ENCODE measurements around the gene PPARG. TPM values are rescaled to one million over a fixed set of nuclear protein-coding genes. Genes with fewer than 3 reads are reported as not detected.

The PPARG gene
- total RNA-seq, 1 experiment from 2014 or later: 61.5 TPM

DNA sequence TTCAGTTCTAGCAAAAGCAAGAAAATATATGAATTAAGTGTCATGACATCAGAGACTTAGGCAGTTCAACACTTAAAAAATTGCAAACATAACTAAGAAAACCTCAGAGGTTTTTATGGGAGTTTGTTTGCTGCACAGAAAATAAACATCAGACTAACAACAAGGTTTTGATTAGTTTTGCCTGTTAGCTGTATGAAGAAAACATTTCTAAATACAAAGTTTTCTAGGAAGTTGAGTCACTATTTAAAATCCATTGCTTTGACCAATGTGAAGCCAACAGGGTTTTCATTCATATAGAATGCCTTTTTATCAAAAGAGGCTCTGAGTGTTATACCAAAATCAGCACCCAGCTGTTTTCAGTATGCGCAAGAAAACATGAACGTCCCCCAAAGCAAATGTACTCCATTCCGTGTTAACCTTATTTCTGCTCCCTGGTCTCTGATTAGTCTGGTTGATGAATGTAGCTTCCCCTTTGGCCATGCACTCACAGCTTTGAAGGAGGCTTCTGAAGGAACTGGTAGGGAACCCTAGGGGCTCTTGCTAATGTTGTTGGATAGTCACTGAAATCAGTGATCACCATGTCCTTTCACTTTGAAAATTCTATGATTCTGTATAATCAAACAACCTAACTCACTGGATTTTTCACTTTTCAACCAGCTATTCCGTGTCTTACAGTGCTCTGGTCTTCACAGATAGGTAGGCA lies 105.8 kb downstream of the PPARG start:
- peak overlapping the region; percentile 59 for H3K27ac ChIP-seq
- H3K36me3 ChIP-seq (ENCODE audit: low read depth): peaks cover 64% of the 10 kb centered on the region
- DNase-seq: no peak
- peaks cover 32% of the 10 kb centered on the region for H3K4me1 ChIP-seq (replicated peaks; ENCODE audit: insufficient read depth)
- no peaks in the 10 kb centered on the region for H3K9me2 ChIP-seq (ENCODE audit: insufficient read depth)
- no peak overlapping the region for H3K4me3 ChIP-seq
- peaks cover 10% of the 10 kb centered on the region; the same call in 1 of the 2 replicates for H3K79me2 ChIP-seq (ENCODE audit: low read depth)
- peaks cover 68% of the 10 kb centered on the region for H3F3A ChIP-seq (ENCODE audit: insufficient read depth, low read depth)
- ChIA-PET CTCF (no interaction called here), POLR2A (ENCODE audit: unreplicated experiment) (no interaction called here)
- intact Hi-C loops (cut with micrococcal nuclease; ENCODE audit: unreplicated experiment): no loop called here
- H3K9me3 ChIP-seq (ENCODE audit: insufficient read depth, low read depth): no peaks in the 10 kb centered on the region
- H4K20me1 ChIP-seq (ENCODE audit: insufficient read depth): no peaks in the 10 kb centered on the region
- no peak overlapping the region for H2AFZ ChIP-seq
- TF ChIP-seq EZH2 (IDR thresholded peaks at IDR 0.05; ENCODE audit: low read depth): no peak
- TF ChIP-seq, protein P1, sequence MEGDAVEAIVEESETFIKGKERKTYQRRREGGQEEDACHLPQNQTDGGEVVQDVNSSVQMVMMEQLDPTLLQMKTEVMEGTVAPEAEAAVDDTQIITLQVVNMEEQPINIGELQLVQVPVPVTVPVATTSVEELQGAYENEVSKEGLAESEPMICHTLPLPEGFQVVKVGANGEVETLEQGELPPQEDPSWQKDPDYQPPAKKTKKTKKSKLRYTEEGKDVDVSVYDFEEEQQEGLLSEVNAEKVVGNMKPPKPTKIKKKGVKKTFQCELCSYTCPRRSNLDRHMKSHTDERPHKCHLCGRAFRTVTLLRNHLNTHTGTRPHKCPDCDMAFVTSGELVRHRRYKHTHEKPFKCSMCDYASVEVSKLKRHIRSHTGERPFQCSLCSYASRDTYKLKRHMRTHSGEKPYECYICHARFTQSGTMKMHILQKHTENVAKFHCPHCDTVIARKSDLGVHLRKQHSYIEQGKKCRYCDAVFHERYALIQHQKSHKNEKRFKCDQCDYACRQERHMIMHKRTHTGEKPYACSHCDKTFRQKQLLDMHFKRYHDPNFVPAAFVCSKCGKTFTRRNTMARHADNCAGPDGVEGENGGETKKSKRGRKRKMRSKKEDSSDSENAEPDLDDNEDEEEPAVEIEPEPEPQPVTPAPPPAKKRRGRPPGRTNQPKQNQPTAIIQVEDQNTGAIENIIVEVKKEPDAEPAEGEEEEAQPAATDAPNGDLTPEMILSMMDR (conservative IDR thresholded peaks at IDR 0.05): no peak
- BruUV-seq (replicated peaks): no TSS peak
- no peaks in the 10 kb centered on the region for H3K27me3 ChIP-seq (ENCODE audit: insufficient read depth, low read depth)
- H3K4me2 ChIP-seq: no peak overlapping the region

DNA sequence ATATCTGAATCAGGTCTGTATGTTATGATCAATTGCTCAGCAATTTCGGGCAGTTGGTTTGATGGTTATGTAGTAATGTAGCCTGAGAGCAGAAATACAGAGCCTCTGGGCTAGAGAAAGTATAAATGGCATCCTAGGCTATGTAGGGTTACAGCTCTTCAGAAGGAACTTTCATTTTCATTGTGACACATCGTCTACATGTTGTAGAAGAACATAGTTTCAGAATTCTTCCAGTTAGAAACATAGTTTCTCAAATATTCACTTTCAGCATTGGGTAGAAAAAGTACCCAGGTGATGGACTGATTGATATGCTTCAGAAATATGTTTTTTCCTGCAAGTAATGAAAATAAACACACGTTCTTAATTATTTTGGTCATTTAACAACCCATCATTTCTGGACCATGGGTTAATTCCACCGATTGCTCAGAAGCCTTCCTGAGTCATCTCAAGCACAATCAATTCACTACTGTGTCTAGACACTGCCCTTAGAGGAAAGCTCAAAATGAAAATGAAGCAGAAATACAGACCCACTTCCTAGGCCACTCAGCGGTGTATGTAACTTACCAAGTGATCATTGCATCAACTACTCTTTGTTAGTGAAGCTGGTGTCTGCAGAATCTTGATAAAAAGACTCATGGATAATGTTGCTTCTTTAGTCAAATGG lies 106.6 kb downstream of the PPARG start:
- CTCF ChIA-PET: no interaction called here

GRCh38 chr3:12396471-12396870 lies 107.6 kb downstream of the PPARG start:
- H3K27ac ChIP-seq: no peak overlapping the region
- no peaks in the 10 kb centered on the region for H3K9me3 ChIP-seq (ENCODE audit: insufficient read depth, low read depth)
- no TSS peak for BruUV-seq (replicated peaks)
- DNase-seq: no peak
- H3K4me2 ChIP-seq: no peak overlapping the region
- no peak for TF ChIP-seq EZH2 (IDR thresholded peaks at IDR 0.05; ENCODE audit: low read depth)
- TF ChIP-seq, protein P1 (conservative IDR thresholded peaks at IDR 0.05): no peak
- ChIA-PET CTCF (no interaction called here), POLR2A (ENCODE audit: unreplicated experiment) (interaction anchor here (0.7 kb wide), 1 partner anchor 112 kb away, joined by 5 read pairs; no protein-coding TSS in a partner anchor)
- H3F3A ChIP-seq (ENCODE audit: insufficient read depth, low read depth): peaks cover 71% of the 10 kb centered on the region
- intact Hi-C loops (cut with micrococcal nuclease; ENCODE audit: unreplicated experiment): no loop called here
- no peak overlapping the region for H2AFZ ChIP-seq
- peaks cover 10% of the 10 kb centered on the region; the same call in 1 of the 2 replicates for H3K79me2 ChIP-seq (ENCODE audit: low read depth)
- H3K9me2 ChIP-seq (ENCODE audit: insufficient read depth): no peaks in the 10 kb centered on the region
- H4K20me1 ChIP-seq (ENCODE audit: insufficient read depth): no peaks in the 10 kb centered on the region
- peaks cover 70% of the 10 kb centered on the region for H3K36me3 ChIP-seq (ENCODE audit: low read depth)
- H3K4me3 ChIP-seq: no peak overlapping the region
- H3K4me1 ChIP-seq (replicated peaks; ENCODE audit: insufficient read depth): peaks cover 50% of the 10 kb centered on the region
- no peaks in the 10 kb centered on the region for H3K27me3 ChIP-seq (ENCODE audit: insufficient read depth, low read depth)

More for the DNA sequence above, 106.6 kb downstream of the PPARG start:
- no peak overlapping the region for H3K4me2 ChIP-seq
- H3K9me2 ChIP-seq (ENCODE audit: insufficient read depth): no peaks in the 10 kb centered on the region
- H3K9me3 ChIP-seq (ENCODE audit: insufficient read depth, low read depth): no peaks in the 10 kb centered on the region
- intact Hi-C loops (cut with micrococcal nuclease; ENCODE audit: unreplicated experiment): no loop called here
- no TSS peak for BruUV-seq (replicated peaks)
- H3K79me2 ChIP-seq (ENCODE audit: low read depth): peaks cover 10% of the 10 kb centered on the region; the same call in 1 of the 2 replicates
- no peaks in the 10 kb centered on the region for H3K27me3 ChIP-seq (ENCODE audit: insufficient read depth, low read depth)
- peaks cover 69% of the 10 kb centered on the region for H3K36me3 ChIP-seq (ENCODE audit: low read depth)
- peaks cover 70% of the 10 kb centered on the region for H3F3A ChIP-seq (ENCODE audit: insufficient read depth, low read depth)
- H3K27ac ChIP-seq: peak overlapping the region; percentile 59
- TF ChIP-seq, protein P1 (conservative IDR thresholded peaks at IDR 0.05): no peak
- no peak for TF ChIP-seq EZH2 (IDR thresholded peaks at IDR 0.05; ENCODE audit: low read depth)
- H3K4me1 ChIP-seq (replicated peaks; ENCODE audit: insufficient read depth): peaks cover 40% of the 10 kb centered on the region
- POLR2A ChIA-PET (ENCODE audit: unreplicated experiment): no interaction called here
- no peak overlapping the region for H2AFZ ChIP-seq
- H4K20me1 ChIP-seq (ENCODE audit: insufficient read depth): no peaks in the 10 kb centered on the region
- DNase-seq: no peak
- H3K4me3 ChIP-seq: no peak overlapping the region
